GM10266 (cell line): Measurements from ENCODE around the gene CDKL4.
"Not testable (repeated sequence)": the region's sequence is repeated elsewhere in the genome, so short reads cannot be mapped to it uniquely, and the experiment has no call there.

Source experiments
- DNase-seq: peaks from one replicate; pipeline ENCODE4 v3.0.0; 2012; ENCODE audit errors: extremely low spot score
- CTCF ChIP-seq: IDR thresholded peaks from 2 replicates; pipeline ENCODE4 v1.5.1; 2012; ENCODE audit warnings: mild to moderate bottlenecking, low read depth; ENCODE audit not compliant: control insufficient read depth, insufficient read depth; ENCODE audit errors: missing control alignments

CDKL4 gene

DNA sequence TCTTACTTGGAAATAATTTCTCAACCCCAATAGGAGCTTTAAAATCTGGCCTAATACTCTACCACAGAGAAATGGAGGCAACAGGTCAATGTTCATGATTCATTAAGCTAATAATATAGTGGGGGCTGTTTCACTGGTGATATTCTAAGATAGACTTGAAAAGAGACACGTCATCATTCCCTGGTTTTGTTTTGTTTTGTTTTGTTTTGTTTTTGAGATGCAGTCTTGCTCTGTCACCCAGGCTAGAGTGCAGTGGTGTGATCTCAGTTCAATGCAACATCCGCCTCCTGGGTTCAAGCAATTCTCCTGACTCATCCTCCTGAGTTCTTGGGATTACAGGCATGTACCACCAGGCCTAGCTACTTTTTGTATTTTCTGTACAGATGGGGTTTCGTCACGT lies 85.4 kb downstream of the CDKL4 start:
- no peak for DNase-seq
- TF ChIP-seq CTCF, result no peak

DNA sequence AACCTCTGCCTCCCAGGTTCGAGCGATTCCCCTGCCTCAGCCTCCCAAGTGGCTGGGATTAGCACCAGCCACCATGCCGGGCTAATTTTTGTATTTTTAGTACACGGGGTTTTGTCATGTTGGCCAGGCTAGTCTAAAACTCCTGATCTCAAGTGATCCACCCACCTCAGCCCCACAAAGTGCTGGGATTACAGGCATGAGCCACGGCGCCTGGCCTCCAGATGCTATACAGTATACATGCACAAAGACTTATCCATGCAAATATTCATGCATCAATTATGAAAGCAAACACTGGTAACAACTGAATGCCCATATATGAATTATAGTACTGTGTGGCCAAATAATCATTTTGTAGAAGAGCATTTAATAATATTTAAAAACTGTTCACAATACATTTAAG lies 86.9 kb downstream of the CDKL4 start:
- DNase-seq, result no peak
- TF ChIP-seq CTCF, result no peak

GRCh38 chr2:39156107-39156506 lies 87.7 kb downstream of the CDKL4 start:
- TF ChIP-seq CTCF, result no peak
- no peak for DNase-seq

- not testable (repeated sequence) for DNase-seq
Measured at GRCh38 chr2:39155573-39155972, 88.2 kb downstream of the CDKL4 start.

DNA sequence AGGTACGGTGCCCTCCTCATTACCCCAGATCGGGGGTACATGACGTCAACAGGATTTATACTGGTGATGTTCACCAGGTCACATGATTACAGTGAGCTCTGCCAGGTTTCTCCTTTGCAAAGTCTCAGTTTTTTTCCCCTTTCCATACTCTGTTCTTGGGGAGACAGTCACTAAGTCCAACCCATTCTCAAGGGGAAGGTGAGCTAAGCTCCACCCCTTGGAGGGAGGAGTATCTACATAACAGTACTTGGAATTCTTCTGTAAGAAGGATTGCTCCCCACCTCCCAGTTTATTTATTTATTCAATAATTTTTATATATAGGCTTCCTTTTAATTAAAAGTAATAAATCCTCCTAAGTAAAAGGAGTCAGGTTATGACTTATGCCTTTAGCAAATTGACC lies 88.8 kb downstream of the CDKL4 start:
- DNase-seq, result no peak
- TF ChIP-seq CTCF, result no peak

- no peak for DNase-seq
- TF ChIP-seq CTCF, result no peak
Measured at GRCh38 chr2:39153312-39153711, 90.5 kb downstream of the CDKL4 start.

GRCh38 chr2:39152504-39152903 lies 91.3 kb downstream of the CDKL4 start:
- DNase-seq, result no peak
- no peak for TF ChIP-seq CTCF

DNA sequence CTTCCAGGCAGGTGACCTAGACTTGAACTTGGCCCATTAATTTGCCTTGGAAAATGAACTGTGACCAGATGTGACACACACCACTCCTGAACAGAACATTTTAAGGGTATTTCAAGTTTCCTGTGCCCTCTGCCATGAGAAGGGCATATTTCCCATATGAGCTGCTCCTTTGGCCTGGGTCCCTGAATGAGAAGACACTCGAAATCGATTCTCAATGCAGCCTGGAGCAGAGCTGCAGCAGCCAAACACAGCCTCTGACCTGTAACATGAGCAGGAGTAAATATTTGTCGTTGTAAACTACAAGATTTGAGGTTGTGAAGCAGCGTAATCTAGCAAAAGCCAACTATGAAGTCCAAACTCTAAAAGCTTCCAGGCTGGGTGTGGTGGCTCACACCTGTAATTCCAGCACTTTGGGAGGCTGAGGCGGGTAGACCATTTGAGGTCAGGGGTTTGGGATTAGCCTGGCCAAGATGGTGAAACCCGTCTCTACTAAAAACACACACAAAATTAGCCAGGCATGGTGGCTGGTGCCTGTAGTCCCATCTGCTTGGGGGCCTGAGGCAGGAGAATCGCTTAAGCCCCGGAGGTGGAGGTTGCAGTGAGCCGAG lies 92.8 kb downstream of the CDKL4 start:
- DNase-seq, result no peak
- no peak for TF ChIP-seq CTCF
